CD14-positive monocyte (primary cell): ENCODE measurements around the gene RGS3. TPM values are rescaled to one million over a fixed set of nuclear protein-coding genes. Genes with fewer than 3 reads are reported as not detected.
A peak's percentile ranks its signal among the peaks of the same experiment; 100 is the strongest.

ENCODE experiments used
- DNase-seq, 3 donors: peaks; one replicate each; pipeline ENCODE4 v3.0.0-alpha.2; 2011 to 2022
- H2AFZ ChIP-seq: 2 replicates; pipeline ENCODE4 v1.6.0; 2012; ENCODE audit warnings: mild to moderate bottlenecking, low read depth, low read length, inconsistent platforms; ENCODE audit not compliant: insufficient read depth, poor library complexity, severe bottlenecking
- H3K27ac ChIP-seq, 2 donors: 1 replicate in 1 of 2; 2 replicates in 1 of 2; pipeline ENCODE4 v1.5.1; 2012 to 2013; ENCODE audit warnings: low read length in 2 of 2, control low read depth in 1 of 2, inconsistent platforms in 1 of 2, low read depth in 1 of 2, mild to moderate bottlenecking in 1 of 2
- H3K27me3 ChIP-seq, 2 donors: one replicate each; pipeline versions ENCODE4 v1.6.0 to v1.6.1; 2011 to 2013; ENCODE audit warnings: low read length in 2 of 2; ENCODE audit not compliant: control insufficient read depth in 2 of 2, insufficient read depth in 2 of 2
- H3K36me3 ChIP-seq, 2 donors: replicated peaks in 1 of 2; 1 replicate in 1 of 2; 2 replicates in 1 of 2; pipeline versions ENCODE4 v1.5.1 to v1.6.1; 2012 to 2013; ENCODE audit warnings: low read length in 2 of 2, control low read depth in 1 of 2, inconsistent platforms in 1 of 2, mild to moderate bottlenecking in 1 of 2; ENCODE audit not compliant: insufficient read depth in 2 of 2, control insufficient read depth in 1 of 2
- H3K4me1 ChIP-seq, 2 donors: 1 replicate in 1 of 2; 2 replicates in 1 of 2; pipeline versions ENCODE4 v1.5.1 to v1.6.1; 2012 to 2013; ENCODE audit warnings: low read length in 2 of 2, control low read depth in 1 of 2, inconsistent platforms in 1 of 2, mild to moderate bottlenecking in 1 of 2, moderate library complexity in 1 of 2; ENCODE audit not compliant: insufficient read depth in 2 of 2, control insufficient read depth in 1 of 2
- H3K4me2 ChIP-seq: replicated peaks from 2 replicates; pipeline ENCODE3; 2012; ENCODE audit warnings: low read length, moderate library complexity, mild to moderate bottlenecking; ENCODE audit not compliant: poor library complexity, severe bottlenecking; ENCODE audit errors: extremely low read depth
- H3K4me3 ChIP-seq, 3 experiments: fragments of 200-600 bp in 1 of 3; sonication (generic) in 1 of 3; replicated peaks in 1 of 3; 1 replicate in 2 of 3; 2 replicates in 1 of 3; pipeline ENCODE4 v1.5.1; 2011 to 2013; ENCODE audit warnings: low read length in 3 of 3, mild to moderate bottlenecking in 3 of 3, control low read depth in 2 of 3, low read depth in 2 of 3, inconsistent platforms in 1 of 3, moderate library complexity in 1 of 3
- H3K79me2 ChIP-seq: 2 replicates; pipeline ENCODE4 v1.6.0; 2012; ENCODE audit warnings: mild to moderate bottlenecking, control low read depth, inconsistent platforms, low read length, moderate library complexity; ENCODE audit not compliant: insufficient read depth
- H3K9ac ChIP-seq: 2 replicates; pipeline ENCODE4 v1.6.0; 2017; ENCODE audit warnings: low read length, mild to moderate bottlenecking; ENCODE audit not compliant: insufficient read depth, poor library complexity, severe bottlenecking
- H3K9me3 ChIP-seq, 2 donors: replicated peaks in 1 of 2; 1 replicate in 1 of 2; 2 replicates in 1 of 2; pipeline versions ENCODE4 v1.5.1 to v1.6.1; 2012 to 2013; ENCODE audit warnings: low read length in 2 of 2, control low read depth in 1 of 2; ENCODE audit not compliant: control insufficient read depth in 1 of 2, insufficient read depth in 1 of 2
- H4K20me1 ChIP-seq: 2 replicates; pipeline ENCODE4 v1.6.0; 2012; ENCODE audit warnings: mild to moderate bottlenecking, low read length, control low read depth, moderate library complexity; ENCODE audit not compliant: insufficient read depth
- H3K27ac Mint-ChIP-seq, 7 donors: one replicate each; pipeline ENCODE4 v1.8.0; 2020; ENCODE audit warnings: mild to moderate bottlenecking in 7 of 7, mixed read lengths in 7 of 7, moderate library complexity in 6 of 7, inconsistent platforms in 2 of 7
- H3K27me3 Mint-ChIP-seq, 3 donors: one replicate each; pipeline ENCODE4 v1.8.0; 2021 to 2022; ENCODE audit warnings: low read depth in 3 of 3, mild to moderate bottlenecking in 3 of 3, mixed read lengths in 3 of 3, moderate library complexity in 3 of 3, inconsistent platforms in 1 of 3
- H3K36me3 Mint-ChIP-seq, 2 donors: one replicate each; pipeline ENCODE4 v1.8.0; 2020; ENCODE audit warnings: mixed read lengths in 2 of 2, inconsistent platforms in 1 of 2, mild to moderate bottlenecking in 1 of 2
- H3K4me1 Mint-ChIP-seq: one replicate; pipeline ENCODE4 v1.8.0; 2020; ENCODE audit warnings: mild to moderate bottlenecking, mixed read lengths
- H3K4me3 Mint-ChIP-seq, 2 donors: one replicate each; pipeline ENCODE4 v1.8.0; 2020; ENCODE audit warnings: mild to moderate bottlenecking in 2 of 2, mixed read lengths in 2 of 2, moderate library complexity in 1 of 2
- H3K9me3 Mint-ChIP-seq, 7 donors: one replicate each; pipeline ENCODE4 v1.8.0; 2020 to 2022; ENCODE audit warnings: mixed read lengths in 7 of 7, mild to moderate bottlenecking in 6 of 7, moderate library complexity in 6 of 7, inconsistent platforms in 2 of 7
- CTCF ChIP-seq: fragments of 200-600 bp; IDR thresholded peaks from one replicate; pipeline ENCODE4 v1.8.0; 2022; ENCODE audit warnings: antibody characterized with exemption, mild to moderate bottlenecking
- WGBS: methylation state at CpG from one replicate; pipeline ENCODE4 v1.1.5; 2013; ENCODE audit warnings: missing lambda C conversion rate; ENCODE audit not compliant: insufficient coverage; 5-methylcytosine and 5-hydroxymethylcytosine counted together
- intact Hi-C, 2 donors: fragments of 100-400 bp; cut with micrococcal nuclease; formaldehyde crosslinking; loops; one replicate each; pipeline versions ENCODE4 v1.15.0 to v1.15.1; 2023
- polyA plus RNA-seq, 3 donors: library from polyadenylated mRNA; depleted of rRNA in 1 of 3; unstranded in 2 of 3; stranded (reverse) in 1 of 3; fragments of 300-500 nt in 2 of 3; fragments of >200 nt in 1 of 3; fragmentation: Illumina TruSeq in 2 of 3; gene quantifications; 1 replicate in 2 of 3; 2 replicates in 1 of 3; pipeline ENCODE4 v1.2.3, GENCODE V29; 2012 to 2021

The RGS3 gene
- polyA plus RNA-seq, 3 donors: 9.1 to 16.2 (median 15.8) TPM

DNA sequence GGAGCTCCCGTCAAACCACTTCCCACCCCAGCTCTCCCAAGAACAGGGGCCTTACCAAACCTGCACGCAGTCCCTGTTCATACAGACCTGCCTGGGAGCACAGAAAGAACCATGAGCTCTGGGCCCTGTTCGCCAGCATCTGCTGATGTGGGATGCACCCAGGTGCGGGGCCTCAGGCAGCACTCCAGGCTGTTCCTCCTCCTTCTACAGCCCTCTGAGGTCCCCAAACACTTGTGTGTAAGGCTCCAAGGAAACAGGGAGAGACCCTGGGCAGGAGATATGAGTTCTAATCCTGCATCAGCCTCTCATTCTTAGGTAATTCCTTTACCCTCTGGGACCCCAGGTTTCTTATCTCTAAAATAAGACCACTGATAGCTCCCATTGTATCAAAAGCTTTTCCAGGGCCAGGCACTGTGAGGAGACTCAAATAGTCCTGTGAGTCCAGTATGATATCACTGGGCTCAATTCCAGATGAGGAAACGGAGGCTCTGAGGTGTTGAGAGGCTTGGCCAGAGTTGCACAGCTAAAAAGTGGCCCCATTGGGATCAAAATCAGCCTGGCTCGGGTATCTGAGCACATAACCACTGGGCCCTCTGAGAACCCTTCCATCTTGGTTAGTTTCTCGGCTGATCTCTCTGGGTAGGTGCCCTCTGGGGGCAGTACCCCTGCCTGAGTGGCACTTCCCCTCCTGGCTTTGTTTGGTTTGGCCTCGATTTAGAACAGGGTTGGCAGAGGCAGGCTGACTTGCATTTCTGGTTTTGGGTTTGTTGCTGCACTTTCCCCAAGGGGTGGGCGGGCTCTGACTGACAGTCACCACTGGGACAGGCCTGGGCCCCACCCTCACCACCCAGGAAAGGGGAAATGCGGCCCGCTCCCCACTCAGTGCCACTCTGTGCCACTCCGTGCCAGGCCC lies 116.8 kb downstream of the RGS3 start:
- H3K4me3 Mint-ChIP-seq: peak overlapping the region; percentile 71 to 92
- 6% methylated on average over 6 of the region's 12 CpGs for WGBS
- peak overlapping the region; percentile 54 for H2AFZ ChIP-seq

More for the DNA sequence above, 116.8 kb downstream of the RGS3 start:
- Histone ChIP-seq H3K27ac (peak overlapping the region; percentile 89 to 94), H3K4me1 (peaks cover 79 to 82% of the 10 kb centered on the region in 2 donors), H3K4me3 (peak overlapping the region; percentile 43 to 81 (median 63)), H3K9ac (peak overlapping the region; percentile 67), H4K20me1 (peaks cover 36% of the 10 kb centered on the region), H3K27me3 (no peaks in the 10 kb centered on the region), H3K79me2 (peaks cover 47% of the 10 kb centered on the region), H3K9me3 (no peaks in the 10 kb centered on the region), H3K36me3 (peaks cover 26 to 31% of the 10 kb centered on the region in 2 donors), H3K4me2 (peak overlapping the region; percentile 93)
- Mint-ChIP-seq H3K9me3 (no peaks in the 10 kb centered on the region), H3K4me1 (peaks cover 81% of the 10 kb centered on the region), H3K27me3 (no peaks in the 10 kb centered on the region), H3K27ac (peak overlapping the region; percentile 94 to 99 (median 97)), H3K36me3 (peaks cover 30 to 33% of the 10 kb centered on the region in 2 donors)
- intact Hi-C loops: loop anchor here (5.0 to 10.0 kb wide), 4 partner anchors 55 to 308 kb away; partner anchors contain the start of genes C9orf43 (in 2 of the 2) and POLE3 (in 2 of the 2)
- DNase-seq: peak; percentile 89 to 93 (median 92)
- no peak for TF ChIP-seq CTCF
